GM21825 (cell line): Measurements from ENCODE around the gene CWH43.
"Not testable (repeated sequence)": the region's sequence is repeated elsewhere in the genome, so short reads cannot be mapped to it uniquely, and the experiment has no call there.

Source experiments
- ATAC-seq: cut with Tn5 transposase; IDR thresholded peaks from one replicate; pipeline ENCODE4 v1.9.1; 2021; ENCODE audit warnings: mild to moderate bottlenecking, moderate library complexity; ENCODE audit not compliant: unreplicated experiment

CWH43 gene

GRCh38 chr4:48974979-48975640 lies 11.0 kb upstream of the CWH43 start:
- no peak for ATAC-seq

GRCh38 chr4:48976041-48976440 lies 10.0 kb upstream of the CWH43 start:
- ATAC-seq, result no peak

- no peak for ATAC-seq
Measured at GRCh38 chr4:48979914-48980579, 6.0 kb upstream of the CWH43 start.

GRCh38 chr4:48984005-48984404 lies 2.1 kb upstream of the CWH43 start:
- ATAC-seq, result not testable (repeated sequence)

GRCh38 chr4:48985602-48985975 lies 486 bp upstream of the CWH43 start:
- no peak for ATAC-seq

GRCh38 chr4:48986654-48987164 lies 634 bp downstream of the CWH43 start:
- ATAC-seq, result no peak

- ATAC-seq, result no peak
Measured at GRCh38 chr4:48989461-48990203, 3.6 kb downstream of the CWH43 start.

GRCh38 chr4:48991357-48991756 lies 5.3 kb downstream of the CWH43 start:
- ATAC-seq, result no peak

GRCh38 chr4:48997962-48998361 lies 11.9 kb downstream of the CWH43 start:
- no peak for ATAC-seq

GRCh38 chr4:48998440-48998839 lies 12.4 kb downstream of the CWH43 start:
- ATAC-seq, result no peak

GRCh38 chr4:49000806-49001205 lies 14.7 kb downstream of the CWH43 start:
- ATAC-seq, result no peak

- ATAC-seq, result no peak
Measured at GRCh38 chr4:49002931-49003330, 16.9 kb downstream of the CWH43 start.

- no peak for ATAC-seq
Measured at GRCh38 chr4:49018718-49019295, 32.7 kb downstream of the CWH43 start.

- no peak for ATAC-seq
Measured at GRCh38 chr4:49032440-49033161, 46.5 kb downstream of the CWH43 start.

- no peak for ATAC-seq
Measured at GRCh38 chr4:49036528-49036927, 50.5 kb downstream of the CWH43 start.

- no peak for ATAC-seq
Measured at GRCh38 chr4:49044270-49044669, 58.2 kb downstream of the CWH43 start.

- no peak for ATAC-seq
Measured at GRCh38 chr4:49058306-49058705, 72.2 kb downstream of the CWH43 start.

GRCh38 chr4:49063670-49064069 lies 77.6 kb downstream of the CWH43 start:
- ATAC-seq, result no peak

GRCh38 chr4:49072196-49072595 lies 86.1 kb downstream of the CWH43 start:
- ATAC-seq, result not testable (repeated sequence)

- ATAC-seq, result not testable (repeated sequence)
Measured at GRCh38 chr4:49091883-49092282, 105.8 kb downstream of the CWH43 start.
